Activated CD8-positive, alpha-beta memory T cell treated with anti-CD3 and anti-CD28 coated beads, Interleukin-2, amount 50 U/mL, for 48 hours (primary cell): ENCODE results near the gene KYAT1.
A peak's percentile ranks its signal among the peaks of the same experiment; 100 is the strongest.
"Not testable (repeated sequence)": the region's sequence is repeated elsewhere in the genome, so short reads cannot be mapped to it uniquely, and the experiment has no call there.

Experiments
- DNase-seq: peaks from one replicate; pipeline ENCODE4 v3.0.0-alpha.2; 2020

The KYAT1 gene

DNA sequence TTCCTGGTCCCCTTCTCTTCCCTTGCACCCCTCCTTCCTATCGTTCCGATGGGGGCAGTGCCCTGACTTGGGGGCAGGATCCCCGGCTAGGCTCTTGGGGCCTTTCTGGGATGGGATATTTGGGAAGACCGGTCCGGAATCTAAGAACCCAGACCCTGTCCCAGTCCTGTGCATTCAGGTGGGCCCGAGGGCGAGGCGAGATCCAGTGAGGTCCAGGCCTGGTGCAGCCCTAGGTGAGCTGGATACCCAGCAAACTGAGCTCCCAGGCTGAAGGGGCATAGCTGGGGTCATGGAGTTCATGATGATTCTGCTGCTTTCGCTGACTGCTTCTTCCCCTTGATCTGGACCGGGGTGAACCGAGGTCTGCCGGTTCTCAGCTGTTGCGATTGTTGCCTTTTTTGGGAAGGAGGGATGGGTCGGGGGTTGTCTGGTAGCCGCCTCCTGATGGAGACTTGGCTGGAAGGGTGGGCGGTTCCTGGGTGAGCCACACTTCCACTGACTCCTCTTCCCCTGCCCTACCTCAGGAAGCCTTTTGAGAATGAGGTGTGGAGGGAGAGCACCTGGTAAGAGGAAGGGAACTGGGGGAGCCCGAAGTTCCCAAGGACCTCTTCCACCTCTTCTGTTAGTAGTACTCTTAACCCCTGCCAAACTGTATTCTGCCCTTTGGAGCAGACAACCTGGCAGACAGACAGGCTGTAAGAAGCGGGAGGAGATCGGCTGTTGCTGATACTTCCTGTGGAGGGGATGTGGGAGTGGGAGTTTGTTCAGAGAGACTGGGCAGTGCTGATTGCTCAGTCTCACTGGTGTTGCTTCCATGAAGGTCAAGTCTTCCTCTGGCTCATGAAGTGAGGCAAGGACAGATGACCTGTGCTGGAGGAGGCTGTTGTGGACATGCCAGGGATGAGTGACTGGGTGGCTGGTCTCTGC is 1.2 kb upstream of the KYAT1 start:
- no peak for DNase-seq

DNA sequence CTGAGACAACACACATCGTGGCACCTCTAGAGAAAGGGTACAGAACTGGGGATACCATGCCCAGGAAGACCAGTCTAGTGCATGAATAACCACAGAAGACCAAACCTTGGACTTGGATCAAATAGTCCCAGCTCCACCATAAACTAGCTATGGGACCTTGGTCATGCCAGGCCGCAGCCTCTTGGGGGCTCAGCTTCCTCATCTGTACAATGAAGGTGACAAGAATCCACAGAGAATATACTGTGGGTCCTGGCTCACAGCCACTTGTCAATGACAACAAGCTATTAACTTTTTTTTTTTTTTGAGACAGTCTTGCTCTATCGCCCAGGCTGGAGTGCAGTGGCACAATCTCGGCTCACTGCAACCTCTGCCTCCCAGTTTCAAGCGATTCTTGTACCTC is 3.9 kb downstream of the KYAT1 start:
- DNase-seq = no peak

DNA sequence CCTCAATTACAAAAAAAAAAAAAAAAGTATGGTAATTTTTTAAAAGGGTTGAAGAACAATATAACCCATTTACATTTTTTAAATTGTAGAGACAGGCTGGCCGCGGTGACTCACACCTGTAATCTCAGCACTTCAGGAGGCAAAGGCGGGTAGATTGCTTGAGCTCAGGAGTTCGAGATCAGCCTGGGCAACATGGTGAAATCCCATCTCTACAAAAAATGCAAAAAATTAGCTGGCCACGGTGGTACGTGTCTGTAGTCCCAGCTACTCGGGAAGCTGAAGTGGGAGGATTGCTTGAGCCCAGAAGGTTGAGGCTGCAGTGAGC is 10.8 kb downstream of the KYAT1 start:
- not testable (repeated sequence) for DNase-seq

DNA sequence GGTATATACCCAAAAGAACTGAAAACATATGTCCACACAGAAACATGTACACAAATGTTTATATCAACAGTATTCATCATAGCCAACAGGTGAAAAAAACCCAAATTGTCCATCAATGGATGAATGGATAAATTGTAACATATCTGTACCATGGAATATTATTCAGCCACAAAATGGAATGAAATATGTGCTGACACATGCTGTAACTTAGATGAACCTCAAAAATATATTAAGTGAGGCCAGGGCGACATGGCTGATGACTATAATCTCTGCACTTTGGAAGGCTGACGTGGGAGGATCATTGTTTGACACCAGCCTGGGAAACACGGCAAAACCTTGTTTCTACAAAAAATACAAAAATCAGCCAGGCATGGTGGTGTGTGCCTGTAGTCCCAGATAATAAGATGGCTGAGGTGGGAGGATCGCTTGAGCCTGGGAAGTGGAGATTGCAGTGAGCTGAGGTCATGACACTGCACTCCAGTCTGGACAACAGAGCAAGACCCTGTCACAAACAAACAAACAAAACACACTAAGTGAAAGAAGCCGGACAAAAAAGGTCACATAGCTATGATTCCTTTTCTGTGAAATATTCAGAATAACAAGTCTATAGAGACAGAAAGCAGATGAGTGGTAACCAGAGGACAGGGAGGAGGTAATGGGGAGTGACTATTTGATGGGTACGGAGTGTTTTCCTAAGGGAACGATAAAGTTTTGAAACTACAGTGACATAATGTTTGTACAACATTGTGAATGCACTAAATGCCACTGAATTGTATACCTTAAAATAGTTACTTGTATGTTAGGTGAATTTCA is 11.4 kb downstream of the KYAT1 start:
- DNase-seq = no peak

DNA sequence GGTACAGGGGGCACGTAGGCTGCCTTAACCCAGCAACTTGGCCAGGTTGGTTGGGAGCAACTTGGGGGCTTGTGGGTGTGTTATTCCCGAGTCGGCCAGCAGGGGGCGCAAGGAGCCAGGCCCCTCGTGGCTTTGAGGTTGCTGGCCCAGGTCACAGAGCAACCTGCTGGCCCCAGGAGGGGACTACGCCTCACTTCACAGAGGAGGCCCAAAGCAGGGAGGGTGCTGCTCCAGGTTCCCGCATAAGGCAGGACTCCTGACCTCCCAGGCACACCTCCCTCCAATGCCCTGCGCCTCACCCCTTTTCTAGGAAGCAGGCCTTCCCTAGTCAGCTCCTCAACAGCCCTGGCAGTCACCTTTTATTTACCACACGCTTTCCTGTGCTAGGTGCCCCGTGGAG is 18.1 kb downstream of the KYAT1 start:
- peak; percentile 99 for DNase-seq

DNA sequence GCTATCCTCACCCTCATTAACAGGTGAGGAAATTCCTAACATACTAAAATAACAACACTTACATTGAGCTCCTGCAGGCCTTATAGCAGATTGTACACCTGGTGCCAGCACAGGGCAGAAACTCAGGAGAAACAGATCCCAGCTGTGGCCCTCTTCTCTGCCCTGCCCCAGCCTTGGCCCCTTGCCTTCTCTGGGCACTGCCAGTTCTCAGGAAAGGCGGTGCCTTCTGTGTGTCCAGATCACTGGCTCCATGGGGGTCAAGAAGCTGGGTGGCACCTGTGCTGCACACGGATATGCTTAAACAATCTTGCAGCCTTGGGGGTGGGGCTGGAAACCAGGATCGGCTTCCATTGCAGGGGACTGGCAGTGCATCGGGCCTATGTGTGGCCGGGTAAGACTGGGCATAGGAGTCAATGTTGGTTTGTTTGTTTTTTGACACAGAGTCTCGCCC is 19.3 kb downstream of the KYAT1 start:
- no peak for DNase-seq

DNA sequence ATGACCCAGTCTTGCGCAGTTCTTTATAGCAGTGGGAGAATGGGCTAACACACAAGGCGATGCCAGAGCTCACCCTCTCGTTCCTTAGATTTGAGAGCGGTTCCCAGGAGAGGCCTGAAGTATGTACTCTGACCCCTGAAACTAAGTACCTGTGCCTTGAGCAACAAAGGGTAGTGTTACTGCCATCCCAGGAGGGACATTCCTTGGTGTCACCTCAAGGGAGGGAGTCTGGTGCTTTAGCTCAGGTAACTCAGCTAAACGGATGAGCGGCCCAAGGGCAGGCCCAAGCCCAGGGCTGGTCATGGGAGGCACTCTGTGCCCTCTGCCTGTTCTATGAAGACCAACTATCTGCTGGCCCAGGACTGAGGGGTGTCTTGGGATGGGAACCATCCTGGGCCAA is 20.2 kb downstream of the KYAT1 start:
- DNase-seq = no peak

DNA sequence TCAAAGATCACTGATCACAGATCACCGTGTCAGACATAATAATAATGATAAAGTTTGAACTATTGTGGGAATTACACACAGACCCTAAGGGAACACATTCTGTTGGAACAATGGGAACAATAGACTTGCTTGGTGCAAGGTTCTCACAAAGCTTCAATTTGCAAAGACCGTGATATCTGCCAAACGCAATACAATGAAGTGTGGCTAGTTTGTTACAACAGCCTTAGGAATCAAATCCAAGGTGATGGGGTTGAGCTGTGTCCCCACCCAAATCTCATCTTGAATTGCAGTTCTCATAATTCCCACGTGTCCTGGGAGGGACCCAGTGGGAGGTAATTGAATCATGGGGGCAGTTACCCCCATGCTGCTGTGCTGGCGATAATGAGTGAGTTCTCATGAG is 20.8 kb downstream of the KYAT1 start:
- no peak for DNase-seq

DNA sequence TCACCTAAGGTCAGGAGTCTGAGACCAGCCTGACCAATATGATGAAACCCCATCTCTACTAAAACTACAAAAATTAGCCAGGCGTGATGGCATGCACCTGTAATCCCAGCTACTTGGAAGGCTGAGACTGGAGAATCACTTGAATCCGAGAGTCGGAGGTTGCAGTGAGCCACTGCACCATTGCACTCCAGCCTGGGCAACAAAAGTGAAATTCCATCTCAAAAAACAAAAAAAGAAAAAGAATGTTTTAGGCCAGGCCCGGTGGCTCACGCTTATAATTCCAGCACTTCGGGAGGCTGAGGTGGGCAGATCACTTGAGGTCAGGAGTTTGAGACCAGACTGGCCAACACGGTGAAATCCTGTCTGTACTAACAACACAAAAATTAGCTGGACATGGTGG is 23.3 kb downstream of the KYAT1 start:
- not testable (repeated sequence) for DNase-seq

DNA sequence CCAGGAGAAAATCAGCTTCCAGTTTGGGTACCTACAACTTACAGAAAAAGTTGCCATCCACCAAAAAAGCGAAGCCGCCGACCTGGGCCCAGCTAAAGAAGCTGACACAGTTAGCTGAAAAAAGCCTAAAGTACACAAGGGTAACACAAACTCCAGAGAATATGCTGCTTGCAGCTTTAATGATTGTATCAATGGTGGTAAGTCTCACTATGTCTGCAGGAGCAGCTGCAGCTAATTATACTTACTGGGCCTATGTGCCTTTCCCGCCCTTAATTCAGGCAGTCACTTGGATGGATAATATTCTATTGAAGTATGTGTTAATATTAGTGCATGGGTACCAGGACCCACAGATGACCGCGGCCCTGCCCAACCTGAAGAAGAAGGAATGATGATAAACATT is 27.3 kb downstream of the KYAT1 start:
- DNase-seq = not testable (repeated sequence)

DNA sequence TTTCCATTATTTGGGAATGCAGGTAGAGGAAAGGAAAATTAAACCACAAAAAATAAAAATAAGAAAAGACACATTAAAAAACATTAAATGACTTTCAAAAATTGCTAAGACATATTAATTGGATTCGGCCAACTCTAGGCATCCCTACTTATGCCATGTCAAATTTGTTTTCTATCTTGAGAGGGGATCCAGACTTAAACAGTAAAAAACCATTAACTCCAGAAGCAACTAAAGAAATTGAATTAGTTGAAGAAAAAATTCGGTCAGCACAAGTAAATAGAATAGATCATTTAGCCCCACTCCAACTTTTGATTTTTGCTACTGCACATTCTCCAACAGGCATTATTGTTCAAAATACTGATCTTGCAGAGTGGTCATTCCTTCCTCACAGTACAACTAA is 29.1 kb downstream of the KYAT1 start:
- DNase-seq = not testable (repeated sequence)

DNA sequence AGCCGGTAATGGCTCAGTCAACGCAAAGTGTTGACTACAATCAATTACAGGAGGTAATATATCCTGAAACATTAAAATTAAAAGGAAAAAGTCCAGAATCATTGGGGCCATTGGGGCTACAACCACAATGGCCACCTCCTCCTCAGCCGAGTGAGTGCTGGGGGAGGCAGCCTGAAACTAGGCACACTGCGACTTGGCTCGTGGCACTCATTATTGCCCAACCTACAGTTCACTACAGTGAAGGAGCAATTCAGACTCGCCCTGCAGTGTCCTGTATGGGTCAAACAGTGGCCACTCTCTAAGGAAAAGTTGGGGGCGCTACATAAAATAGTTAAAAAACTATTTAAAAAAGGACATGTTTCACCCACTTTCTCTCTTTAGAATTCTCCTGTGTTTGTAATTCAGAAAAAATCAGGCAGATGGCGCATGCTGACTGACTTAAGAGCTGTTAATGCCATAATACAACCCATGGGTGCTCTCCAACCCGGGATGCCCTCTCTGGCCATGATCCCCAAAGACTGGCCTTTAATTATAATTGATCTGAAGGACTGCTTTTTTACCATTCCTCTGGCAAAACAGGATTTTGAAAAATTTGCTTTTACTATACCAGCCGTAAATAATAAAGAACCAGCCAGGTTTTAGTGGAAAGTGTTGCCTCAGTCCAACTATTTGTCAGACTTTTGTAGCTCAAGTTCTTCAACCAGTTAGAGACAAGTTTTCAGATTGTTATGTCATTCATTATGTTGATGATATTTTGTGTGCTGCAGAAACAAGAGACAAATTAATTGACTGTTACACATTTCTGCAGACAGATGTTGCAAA is 29.8 kb downstream of the KYAT1 start:
- DNase-seq = not testable (repeated sequence)

DNA sequence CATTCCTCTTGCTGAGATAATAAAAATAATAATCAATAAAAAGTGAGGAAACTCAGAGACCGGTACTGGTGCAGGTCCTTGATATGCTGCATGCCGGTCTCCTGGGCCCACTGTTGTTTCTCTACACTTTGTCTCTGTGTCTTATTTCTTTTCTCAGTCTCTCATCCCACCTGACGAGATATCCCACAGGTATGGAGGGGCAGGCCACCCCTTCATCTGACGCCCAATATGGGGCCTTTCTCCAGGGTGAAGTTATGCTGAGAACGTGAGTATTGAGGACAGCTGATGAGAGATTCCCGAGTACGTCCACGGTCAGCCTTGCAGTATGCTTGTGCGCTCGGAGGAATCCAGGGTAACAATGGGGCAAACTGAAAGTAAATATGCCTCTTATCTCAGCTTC is 30.7 kb downstream of the KYAT1 start:
- DNase-seq = not testable (repeated sequence)

DNA sequence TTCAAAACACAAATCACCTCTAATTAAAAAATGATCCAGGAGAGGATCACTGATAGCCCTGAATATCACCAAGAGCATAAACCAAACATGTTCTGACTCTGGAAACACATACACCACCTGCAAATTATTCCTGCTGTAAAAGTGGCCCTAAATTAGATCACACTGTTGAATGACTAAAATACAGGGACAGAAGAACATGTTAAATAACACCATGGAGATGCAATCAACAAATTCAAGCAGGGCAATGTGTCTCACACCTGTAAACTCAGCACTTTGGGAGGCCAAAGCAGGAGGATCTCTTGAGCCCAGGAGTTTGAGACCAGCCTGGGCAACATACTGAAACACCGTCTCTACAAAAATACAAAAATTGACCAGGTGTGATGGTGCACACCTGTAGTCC is 33.9 kb downstream of the KYAT1 start:
- DNase-seq = no peak

DNA sequence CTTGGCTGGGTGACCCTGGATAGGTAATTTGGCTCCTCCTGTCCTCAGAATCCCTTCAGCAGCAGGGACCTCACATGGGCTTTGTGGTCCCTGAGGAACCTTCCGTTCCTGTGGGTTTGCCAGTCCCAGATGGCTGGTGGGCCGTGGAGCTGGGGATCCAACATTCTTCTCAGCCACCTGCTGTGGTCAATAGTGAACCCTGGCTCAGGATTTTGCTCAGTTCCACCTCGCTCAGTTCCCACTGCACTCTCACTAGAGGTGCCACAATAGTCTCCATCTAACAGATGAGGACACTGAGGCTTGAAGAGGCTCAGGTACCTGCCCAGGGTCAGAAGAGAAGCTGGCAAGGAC is 35.1 kb downstream of the KYAT1 start:
- DNase-seq = no peak

DNA sequence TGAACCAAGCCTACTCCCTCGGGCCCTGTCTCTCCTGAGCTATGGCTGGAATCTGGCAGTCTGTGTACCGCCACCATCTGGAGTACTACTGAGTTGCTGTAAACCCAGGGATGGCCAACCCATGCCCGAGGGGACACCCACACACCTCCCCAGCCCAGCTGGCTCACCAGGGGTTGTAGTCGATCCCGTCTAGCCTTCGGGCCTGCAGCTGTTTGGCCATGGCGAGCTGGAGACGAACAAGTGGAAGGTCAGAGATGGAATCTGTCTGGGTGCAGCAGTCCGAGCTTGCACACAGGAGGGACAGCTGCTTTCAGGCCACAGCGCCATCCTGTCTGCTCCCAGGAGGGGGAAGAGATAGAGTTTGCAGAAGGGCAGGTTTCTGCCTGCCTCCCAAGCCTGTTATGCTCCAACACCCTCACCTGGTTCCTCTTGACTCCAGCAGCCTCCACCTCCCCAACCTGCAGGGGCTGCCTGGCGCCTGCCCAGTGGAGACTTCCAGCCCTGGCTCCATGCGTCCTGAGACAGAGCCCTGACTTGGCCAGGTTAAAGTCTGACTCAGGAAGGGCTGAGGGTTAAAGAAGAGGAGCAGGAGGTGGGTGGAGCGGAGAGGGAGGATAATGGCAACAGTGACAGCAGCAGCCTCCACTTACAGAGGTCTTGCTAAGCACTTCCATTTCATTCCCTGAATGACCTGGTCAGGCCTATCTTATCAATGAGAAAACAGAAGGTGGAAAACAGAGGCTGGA is 36.4 kb downstream of the KYAT1 start:
- no peak for DNase-seq

DNA sequence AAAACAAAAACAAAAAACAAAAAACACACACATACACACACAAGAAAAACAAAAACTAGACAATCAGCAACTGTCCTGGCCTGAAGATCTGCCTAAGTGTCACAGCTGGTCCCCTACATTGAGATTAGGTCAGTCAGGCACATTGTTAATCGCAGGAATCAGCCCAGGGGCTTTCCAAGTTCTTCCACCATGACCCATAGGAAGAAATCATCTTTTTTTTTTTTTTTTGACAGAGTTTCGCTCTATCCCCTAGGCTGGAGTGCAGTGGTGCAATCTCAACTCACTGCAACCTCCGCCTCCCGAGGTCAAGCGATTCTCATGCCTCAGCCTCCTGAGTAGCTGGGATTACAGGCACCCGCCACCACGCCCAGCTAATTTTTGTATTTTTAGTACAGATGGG is 38.6 kb downstream of the KYAT1 start:
- not testable (repeated sequence) for DNase-seq

DNA sequence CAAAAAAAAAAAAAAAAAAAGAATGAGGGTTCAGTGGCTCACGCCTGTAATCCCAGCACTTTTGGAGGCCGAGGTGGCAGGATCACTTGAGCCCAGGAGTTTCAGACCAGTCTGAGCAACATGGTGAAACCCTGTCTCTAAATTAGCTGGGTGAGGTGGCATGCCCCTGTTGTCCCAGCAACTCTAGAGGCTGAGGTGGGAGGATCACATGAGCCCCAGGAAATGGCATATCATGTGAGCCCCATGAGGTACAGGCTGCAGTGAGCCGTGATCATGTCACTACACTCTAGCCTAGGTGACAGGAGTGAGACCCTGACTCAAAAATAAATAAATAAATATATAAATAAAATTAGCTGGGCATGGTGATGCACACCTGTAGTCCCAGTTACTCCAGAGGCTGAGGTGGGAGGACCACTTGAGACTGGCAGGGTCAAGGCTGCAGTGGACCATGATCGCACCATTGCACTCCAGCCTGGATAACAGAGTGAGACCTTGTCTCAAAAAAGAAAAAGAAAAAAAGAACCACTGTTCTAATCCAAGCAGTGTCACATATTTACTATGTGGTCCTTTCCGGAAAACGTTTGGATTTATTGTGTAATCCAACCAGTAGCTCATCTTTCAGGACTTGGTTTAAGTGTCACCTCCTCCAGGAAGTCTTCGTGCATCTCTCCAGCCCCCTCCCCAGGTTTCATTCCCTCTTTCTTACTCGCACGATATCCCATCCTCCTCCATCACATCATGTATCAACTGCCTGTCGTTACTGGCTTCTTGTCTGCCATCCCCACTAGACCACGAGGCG is 39.9 kb downstream of the KYAT1 start:
- no peak for DNase-seq

DNA sequence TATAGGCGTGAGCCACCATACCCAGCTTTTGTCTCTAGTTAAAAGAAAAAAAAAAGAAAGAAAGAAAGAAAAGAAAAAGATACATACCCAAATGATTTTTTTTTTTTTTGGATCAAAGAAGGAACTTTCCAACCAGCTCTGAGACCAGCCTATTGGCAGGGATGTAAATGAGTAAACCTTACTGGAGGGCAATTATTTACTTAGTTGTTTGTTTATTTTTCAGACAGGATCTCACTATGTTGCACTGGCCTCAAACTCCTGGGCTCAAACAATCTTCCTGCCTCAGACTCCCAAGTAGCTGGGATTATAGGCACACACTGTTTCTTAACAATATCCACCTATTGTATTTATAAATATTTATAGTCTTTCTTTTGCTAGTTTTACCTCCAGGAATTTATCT is 41.2 kb downstream of the KYAT1 start:
- no peak for DNase-seq

DNA sequence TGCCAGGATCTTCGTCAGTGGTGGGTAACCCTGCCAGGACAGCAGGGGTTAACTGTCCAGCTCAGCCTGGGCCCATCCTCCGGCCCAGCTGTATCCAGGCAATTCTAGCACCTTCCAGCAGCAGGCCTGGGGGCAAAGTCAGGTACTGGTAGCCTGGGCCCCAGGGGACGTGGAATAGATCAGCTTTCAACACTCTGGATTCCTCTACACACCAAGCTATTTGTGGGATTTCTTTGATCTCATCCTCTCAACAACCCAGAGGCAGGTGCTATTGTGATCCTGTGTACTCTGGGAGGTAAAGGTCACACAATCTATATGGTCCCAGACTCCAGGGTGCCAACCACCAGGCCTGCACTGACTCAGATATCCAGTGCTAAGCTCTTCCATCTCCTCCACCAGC is 43.4 kb downstream of the KYAT1 start:
- DNase-seq = no peak

DNA sequence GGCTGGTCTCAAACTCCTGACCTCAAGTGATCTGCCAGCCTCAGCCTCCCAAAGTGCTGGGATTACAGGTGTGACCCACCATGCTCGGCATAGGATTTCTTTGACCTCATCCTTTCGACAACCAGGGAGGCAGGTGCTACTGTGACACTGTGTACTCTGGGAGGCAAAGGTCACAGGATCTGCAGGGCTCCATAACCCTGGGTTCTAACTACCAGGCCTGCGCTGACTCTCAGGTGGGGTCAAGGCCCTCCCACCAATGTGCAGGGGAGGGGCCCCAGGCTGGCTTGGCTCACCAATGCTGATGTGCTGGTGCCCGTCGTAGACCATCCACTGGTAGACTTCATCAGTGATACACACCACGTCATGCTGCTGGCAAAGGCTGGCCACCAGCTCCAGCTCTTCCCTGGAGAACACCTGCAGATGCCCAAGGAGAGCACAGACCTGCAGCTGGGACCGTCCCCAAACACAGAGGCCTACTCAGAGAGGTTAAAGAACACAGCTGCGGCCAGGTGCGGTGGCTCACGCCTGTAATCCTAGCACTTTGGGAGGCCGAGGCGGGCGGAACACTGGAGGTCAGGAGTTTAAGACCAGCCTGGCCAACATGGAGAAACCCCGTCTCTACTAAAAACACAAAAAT is 45.1 kb downstream of the KYAT1 start:
- DNase-seq = no peak
